8988T (cell line): Measurements from ENCODE around the gene PGBD5.
A peak's percentile ranks its signal among the peaks of the same experiment; 100 is the strongest.

ENCODE experiments used
- DNase-seq: peaks from one replicate; pipeline ENCODE4 v3.0.0; 2011

Gene PGBD5

DNA sequence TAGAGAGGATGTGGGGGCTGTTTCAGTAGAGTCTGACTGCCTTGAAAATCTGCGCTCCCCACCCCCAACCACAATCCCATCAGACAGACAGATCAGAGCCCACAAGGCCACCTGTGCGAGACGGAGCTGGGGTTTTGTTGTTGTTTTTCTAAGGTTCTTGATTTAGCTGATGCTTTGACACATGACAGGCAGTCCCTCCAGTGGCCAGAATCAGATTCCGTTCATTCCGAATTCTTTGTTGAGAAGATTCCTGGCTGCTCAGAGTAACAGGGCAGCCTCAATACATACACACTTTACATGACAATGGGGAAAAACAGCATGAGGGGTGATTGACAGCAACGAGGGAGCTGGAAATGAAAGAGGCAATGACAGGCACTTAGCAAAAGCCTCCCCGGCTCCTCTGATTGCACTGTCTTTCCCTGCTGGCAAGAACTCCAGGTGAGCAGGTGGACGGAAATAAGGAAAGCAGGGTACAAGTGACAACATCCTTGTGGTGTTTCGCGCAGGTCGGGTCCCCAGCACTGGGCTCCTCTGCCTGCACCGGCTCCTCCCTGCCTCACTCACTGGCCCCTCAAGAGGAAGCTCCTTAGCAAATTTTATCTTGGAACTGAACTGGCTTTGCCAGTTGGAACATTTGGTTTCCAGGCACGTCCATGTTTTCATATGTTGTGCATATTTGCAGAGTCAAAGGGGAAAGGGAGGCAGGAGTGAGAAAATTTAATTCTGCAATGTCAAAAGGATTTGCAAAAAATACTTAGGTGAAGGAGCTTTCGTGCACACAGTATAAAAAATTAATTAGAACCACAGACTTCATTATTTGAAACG, 148.7 kb downstream of the PGBD5 start:
- no peak for DNase-seq

DNA sequence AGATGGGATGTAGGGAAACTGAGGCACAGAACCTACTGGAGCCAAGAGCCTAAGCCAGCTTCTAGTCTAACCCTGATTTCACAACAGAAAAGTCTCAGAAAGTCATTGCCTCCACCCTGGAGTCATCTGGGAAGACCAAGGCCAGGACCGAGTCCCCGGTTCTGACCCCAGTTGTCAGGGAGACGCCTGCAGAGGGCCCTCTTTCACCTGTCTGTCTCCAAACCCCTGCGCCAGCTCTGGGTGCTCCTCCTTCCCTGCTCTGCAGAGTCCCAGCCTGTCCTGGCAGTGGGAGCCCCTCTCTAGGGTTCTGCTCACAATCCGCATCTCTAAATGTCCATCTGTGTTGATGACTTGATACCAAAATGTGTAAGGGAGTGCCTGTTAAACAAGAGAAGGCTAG, 149.7 kb downstream of the PGBD5 start:
- no peak for DNase-seq

DNA sequence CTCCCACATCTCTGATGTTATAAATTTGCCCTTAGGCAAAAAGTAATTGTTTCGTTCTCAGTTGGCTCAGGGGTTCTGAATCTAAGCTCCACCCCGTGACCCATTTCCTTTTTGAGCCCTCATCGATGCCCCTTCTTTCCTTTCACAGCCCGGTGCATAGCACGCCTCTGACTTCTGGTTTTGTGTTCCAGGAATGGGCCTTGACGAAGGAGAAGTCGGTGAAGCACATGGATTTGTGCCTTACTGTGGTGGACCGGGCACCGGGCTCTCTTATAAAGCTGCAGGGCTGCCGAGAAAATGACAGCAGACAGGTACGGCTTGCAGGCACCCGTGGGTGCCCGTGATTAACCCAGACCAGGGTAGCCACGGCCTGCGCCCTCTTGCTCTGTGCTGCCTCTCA, 151.9 kb downstream of the PGBD5 start:
- DNase-seq: no peak

DNA sequence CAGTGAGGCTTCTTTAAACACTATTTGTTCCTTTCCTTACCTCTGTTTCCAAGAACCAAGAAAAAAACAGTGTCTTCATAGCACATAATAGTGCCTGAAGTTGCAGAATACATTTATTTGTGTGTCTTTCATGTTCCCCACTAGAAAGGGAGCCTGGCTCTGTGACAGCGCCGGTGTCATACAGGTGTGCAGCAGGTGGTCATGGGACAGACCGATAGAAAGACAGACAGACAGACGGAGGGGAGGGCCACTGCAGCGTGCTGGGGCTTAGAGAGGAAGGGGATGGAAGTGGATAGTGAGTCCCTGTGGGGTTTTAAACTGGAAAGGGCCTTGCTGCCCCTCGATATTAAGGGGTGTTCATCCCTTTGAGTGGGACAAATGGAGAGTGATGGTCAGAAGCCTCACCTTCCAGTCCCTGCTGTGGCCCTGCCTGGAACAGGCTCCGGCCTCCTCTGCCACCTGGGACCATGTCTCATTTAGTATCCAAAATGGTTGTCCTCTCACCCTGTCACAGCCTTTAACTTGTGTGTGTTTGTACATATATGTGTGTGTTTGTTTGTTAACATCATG, 152.9 kb downstream of the PGBD5 start:
- DNase-seq: no peak

DNA sequence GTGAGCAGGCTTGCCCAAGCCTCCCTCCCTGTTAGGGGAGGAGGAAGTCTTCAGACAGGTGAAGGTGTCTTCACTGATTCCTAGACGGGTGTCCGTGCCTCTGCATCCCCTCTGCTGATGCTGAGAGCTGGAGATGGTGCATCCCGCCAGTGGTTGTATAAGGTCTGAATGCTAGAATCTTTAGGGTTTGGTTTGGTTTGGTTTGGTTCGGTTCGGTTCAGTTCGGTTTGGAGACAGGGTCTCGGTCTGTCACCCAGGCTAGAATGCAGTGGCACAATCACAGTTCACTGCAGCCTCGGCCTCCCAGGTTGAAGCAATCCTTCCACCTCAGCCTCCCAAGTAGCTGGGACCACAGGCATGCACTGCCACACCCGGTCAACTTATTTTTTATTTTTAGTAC, 153.6 kb downstream of the PGBD5 start:
- no peak for DNase-seq

DNA sequence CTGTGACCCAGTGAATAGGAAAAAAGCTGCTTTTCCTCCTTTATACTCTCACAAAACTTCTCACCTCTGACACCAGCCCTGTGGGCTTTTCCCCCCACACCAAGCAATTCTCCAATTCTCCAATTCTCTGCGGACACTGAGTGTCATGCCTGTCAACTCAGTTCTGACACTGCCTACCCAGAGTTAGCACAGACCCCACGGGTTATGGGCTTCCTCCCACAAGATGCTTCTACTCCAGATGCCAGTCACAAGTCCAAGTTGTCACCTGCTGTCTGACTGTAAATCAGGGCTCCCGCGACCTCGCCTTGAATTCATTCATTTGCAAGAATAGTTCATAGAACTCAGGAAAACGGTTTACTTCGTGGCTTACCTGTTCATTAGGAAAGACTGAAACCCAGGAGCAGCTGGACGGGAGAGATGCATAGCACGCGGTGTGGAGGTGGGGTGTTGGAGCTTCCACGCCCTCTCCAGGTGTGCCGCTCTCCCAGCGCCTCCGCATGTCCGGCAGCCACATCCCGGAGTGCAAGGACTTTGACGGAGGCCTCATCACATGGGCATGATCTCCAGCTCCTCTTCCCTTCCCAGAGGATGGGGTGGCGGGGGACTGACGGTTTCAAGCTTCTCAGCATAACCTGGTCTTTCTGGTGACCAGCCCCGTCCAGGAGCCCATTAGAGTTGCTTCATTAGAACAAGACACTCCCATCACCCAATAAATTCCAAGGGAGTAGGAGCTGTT, 154.7 kb downstream of the PGBD5 start:
- no peak for DNase-seq

DNA sequence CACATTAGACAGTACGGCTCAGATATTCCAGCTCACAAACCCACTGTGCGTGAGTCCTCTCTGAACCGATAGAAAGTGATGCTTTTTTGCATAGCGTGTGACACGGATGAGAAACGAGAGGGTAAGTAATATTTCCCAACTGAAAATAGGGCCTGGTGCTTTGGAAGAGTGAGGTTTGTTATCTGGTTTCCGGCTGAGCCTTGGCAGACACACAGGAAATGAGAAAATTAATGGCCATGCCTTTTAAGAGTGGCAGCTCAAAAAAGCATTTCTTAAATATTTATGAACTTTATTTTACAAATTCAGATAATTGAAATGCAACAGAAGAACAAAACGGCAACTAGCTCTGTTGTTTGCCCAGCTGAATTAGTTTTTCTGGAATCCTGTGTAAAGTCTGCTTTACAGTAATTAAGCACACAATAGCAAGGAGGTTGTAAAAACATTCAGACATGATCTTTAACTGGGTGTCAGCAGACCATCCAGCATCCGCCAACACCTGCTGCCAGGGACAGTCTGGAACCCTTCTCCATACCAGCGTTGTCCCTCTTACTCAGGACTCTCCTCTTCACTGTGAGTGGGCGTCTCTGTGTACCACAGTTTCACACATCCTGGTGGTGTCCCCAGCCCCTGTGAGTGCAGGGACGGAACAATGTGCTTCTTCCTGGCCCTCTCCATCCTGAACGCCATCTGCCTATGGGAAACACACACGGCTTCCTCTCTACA, 155.4 kb downstream of the PGBD5 start:
- DNase-seq: no peak

DNA sequence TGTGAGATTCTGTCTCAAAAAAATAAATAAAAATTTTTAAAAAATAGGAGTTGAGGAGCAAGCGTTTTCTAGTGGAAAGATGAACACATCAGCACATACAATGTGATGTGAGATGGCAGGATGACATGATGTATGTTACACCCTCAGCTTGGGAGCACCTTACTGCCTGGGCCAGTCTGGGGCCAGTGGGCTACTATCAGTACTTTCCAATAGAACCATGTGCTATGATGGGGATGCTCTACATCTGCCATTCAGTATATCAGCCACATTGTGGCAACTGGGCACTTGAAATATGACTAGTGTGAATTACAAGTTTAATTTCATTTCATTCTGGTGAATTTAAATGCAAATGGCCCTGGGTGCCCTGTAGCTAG, 156.0 kb downstream of the PGBD5 start:
- no peak for DNase-seq

DNA sequence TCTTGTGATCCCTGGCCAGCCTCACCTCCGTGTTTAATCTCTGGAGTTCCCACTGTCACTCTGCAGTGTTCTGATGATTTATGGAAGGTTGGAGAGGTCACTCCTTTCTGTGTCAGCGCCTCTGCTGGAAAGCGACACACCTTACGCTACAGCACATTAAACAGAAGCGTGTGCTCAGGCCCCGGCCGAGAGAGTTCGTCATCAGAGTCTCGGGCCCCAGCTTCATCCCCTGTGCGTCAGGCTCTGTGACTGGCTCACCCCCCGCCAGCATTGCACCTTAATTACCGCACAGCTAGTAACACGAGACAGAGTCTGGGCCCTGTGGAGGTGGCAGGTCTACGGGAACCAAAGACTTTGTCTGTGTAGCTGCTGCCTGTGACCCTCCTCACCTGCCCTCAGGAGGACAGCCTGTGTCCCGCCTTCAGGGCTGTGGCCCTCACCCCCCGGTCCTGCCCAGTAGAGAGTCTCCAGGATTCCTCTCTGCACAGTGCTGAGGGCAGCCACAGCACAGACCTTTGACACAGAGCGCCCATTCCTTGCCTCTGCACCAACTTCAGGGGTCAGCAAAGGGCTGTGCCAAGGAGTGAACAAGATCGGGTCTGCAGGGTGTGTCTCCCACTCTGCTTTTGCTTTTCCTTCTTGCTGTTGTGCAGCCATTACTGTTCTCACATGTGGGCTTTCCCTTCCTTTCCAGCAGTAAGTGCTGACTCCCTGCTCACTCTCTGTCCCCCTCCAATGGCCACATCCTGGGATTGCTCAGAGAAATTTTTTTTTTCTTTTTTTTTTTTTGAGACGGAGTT, 157.6 kb downstream of the PGBD5 start:
- DNase-seq: peak; percentile 89

DNA sequence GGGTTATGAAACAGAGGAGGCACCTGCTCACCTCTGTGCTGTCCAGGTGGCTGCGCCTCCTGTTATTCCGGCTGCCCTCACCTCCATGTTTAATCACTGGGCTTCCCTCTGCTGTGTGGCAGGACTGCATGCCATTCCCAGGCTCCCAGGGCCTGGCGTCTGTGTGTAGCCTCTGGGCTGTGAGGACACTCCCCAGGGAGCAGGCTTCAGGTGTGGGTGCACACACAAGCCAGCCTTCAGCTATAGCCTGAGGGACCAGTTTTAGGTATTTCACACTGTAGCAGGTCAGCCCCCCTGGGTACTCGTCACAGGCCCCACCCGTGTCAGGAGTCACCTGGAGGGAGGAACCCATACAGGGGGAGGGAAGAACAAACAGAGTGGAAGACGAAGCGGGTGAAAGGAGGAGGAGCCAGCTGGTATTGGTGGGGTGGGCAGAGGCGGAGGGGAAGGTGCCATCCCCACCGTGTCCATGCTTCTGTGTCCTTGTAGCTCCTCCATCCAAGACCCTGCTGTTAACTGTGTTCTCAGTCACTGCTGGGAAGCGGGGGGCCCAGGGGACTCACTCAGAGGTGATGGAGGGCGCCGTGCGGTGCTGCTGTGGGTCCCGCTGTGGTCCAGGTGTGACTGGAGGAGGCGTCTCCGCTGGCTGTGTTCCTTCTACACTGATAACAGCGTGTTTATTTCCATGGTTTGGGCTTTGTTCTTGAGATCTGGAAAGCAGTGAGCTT, 158.6 kb downstream of the PGBD5 start:
- no peak for DNase-seq

DNA sequence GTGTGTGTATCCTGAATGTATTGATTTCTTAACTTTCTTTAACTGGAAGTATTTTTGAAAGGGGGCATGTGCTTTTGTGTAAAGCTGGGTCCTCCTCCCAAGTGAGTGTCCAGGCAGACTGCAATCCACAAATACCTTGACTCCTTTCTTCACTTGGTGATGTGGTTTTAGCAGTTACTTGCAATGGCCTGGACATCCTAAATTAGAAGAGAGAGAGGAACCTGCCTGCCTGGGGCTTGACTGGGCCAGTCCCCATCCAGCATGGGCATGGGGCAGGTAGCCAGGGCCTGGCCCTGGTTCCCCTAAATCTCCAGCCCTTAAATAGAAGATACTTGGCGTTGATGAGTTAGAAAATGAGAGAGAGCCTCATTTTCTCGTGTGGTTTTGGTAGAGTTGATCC, 159.7 kb downstream of the PGBD5 start:
- no peak for DNase-seq

DNA sequence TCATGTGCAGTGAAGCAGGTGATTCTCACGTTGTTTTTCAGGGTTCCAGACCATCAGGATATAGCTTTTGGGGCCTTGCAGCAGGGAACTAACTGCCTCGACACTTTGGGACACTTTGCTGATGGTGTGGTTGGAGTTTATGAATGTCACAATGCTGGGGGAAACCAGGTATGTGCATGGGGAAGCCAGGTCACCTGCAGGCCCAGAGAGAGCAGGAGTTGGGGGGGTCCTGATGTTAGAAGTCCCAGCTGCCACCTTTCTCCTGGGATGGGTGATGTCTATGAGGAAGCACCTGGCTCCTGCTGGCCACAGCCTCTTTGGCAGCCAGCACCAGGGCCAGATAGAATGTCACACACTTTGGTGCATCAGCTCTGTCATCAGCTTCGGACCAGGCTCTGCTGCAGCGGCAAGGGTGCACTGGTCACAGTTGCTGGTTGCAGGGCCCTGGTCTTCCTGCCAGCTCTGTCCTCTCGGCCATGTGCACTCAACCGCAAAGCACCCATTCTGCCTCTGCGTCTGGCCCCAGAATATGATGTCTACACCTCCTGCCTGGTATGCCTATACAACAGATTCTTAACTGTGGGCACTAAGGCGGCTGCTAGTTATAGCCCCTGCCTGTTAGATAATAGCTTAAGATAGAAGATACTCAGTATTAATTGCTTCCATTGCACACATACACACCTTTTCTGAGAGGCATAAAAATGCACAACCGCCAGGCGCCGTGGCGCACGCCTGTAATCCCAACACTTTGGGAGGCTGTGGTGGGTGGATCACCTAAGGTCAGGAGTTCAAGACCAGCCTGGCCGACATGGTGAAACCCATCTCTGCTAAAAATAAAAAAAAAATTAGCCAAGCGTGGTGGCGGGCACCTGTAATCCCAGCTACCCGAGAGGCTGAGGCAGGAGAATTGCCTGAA, 160.7 kb downstream of the PGBD5 start:
- DNase-seq: no peak
